Urothelium cell line (cell line): ENCODE measurements around the gene GNG7.
A peak's percentile ranks its signal among the peaks of the same experiment; 100 is the strongest.

Experiments
- DNase-seq: peaks from one replicate; pipeline ENCODE4 v3.0.0; 2011; ENCODE audit warnings: low spot score, mixed read lengths
- FAIRE-seq: peaks from 2 replicates; lab custom pipeline; 2011; peaks lifted over from hg19 to GRCh38; lab: Jason Lieb, UNC

The GNG7 gene

DNA sequence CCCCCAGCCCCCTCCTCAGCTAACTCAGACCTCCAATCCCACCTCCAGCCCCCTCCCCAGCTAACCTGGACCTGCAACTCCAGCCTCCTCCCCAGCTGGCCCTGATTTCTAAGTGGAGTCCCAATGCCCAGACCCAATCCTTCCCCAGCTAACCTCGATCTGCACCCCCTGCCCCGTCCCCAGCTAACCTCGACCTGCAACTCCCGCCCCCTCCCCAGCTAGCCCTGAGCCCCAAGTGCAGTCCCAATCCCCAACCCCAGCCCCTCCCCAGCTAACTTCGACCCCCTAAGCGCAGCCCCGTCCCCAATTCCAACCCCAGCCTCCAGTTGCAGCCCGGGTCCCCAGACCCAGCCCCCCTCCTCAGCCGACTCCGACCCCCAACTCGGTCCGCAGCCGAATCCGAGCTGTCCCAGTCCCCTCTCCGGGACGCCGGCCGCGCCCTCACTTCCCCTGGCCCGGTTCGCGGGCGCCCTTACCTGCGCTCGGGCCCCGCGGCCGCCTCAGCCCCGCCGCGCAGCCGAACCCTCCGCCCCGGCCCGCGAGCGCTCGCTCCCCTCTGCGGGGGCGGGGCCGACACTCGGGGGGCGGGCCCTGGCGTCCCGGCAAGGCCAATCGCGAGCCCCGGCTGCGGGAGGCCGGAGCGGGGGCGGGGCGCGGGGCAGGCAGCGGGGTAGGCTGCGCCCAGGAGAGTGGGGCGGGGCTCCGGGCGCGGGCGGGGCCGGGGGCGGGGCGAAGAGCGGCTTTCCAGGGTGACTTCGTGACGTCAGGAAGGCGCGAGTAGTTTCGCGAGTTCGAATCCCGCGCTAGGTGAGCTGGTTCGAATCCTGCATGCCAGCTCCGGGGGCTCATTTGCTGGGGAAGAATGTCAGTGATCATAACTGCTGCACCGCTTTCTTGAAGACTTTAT, at the start of gene GNG7:
Gene GNG7, minus strand, starts transcription at position 525 of the 907 bp plus-strand sequence. CDS start 182,006 bp downstream, outside the sequence.
- FAIRE-seq: no peak
- peak; percentile 99 for DNase-seq

DNA sequence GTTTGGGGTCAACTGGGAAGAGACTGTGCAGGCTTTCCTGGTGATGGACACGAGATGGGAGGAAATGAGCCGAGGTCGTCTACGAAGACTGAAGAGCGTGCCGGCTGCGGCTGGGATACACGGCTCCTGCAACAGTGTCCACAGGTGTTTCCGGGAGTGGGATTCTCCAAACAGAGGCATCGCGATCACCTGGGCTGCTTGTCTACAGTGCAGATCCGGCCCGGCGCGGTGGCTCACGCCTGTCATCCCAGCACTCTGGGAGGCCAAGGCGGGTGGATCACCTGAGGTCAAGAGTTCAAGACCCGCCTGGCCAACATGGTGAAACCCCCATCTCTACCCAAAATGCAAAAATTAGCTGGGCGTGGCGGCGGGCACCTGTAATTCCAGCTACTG, 48.9 kb upstream of the GNG7 start:
- no peak for DNase-seq
- no peak for FAIRE-seq

DNA sequence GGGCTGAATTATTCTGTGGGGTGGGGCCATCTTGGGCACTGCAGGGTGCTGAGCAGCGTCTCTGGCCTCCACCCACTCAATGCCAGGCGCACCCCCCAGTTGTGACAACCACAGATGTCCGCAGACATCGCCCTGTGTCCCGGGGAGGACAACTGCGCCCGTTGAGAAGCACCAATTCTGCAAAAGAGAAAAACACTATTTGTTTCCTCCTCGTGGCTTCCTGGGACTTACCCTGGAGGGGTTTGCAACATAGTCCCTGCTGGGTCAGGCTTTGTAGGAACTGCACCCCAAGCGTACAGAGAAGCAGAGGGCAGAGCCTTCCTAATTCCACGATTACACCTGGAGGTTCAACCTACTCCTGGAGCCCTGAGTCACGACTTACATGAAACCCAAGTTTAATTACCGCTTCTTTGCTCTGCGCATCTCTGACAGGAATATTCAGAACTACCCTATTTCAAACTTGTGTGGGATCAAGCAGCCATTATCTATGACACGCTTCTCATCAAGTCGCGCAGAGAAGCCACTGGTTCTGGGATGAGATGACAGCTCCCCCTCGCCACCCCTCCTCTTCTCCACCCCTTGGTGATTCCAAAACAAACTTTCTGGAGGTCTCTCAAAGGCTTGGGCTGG, 48.4 kb upstream of the GNG7 start:
- FAIRE-seq: no peak

DNA sequence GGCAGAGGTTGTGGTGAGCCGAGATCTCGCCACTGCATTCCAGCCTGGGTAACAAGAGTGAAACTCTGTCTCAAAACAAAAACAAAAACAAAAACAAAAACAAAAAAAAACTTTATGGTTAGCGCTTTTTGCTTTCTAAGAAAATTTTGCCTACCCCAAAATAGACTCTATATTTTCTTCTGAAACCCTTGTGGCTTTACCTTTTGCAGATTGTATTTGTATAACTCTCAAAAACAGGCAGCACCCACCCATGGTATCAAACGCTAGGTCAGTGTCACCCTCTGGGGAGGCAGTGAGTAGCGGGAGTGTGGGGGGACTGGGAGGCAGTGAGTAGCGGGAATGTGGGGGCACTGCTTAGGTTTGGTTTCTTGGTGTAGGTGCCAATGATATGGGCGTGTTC, 44.9 kb upstream of the GNG7 start:
- FAIRE-seq: no peak
- no peak for DNase-seq

More for the DNA sequence above, 48.4 kb upstream of the GNG7 start:
- DNase-seq: no peak

DNA sequence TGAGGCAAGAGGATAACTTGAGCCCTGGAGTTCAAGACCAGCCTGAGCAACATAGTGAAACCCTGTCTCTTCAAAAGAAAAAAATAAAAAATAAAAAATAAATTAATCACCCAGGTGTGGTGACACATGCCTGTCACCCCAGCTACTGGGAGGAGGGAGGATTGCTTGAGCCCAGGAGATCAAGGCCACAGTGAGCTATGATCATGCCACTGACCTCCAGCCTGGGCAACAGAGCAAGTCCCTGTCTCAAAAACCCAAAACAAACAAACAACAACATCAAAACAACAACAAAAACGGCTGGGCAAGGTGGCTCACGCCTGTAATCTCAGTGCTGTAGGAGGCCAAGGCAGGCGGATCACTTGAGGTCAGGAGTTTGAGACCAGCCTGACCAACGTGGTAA, 41.6 kb upstream of the GNG7 start:
- FAIRE-seq: no peak
- no peak for DNase-seq

DNA sequence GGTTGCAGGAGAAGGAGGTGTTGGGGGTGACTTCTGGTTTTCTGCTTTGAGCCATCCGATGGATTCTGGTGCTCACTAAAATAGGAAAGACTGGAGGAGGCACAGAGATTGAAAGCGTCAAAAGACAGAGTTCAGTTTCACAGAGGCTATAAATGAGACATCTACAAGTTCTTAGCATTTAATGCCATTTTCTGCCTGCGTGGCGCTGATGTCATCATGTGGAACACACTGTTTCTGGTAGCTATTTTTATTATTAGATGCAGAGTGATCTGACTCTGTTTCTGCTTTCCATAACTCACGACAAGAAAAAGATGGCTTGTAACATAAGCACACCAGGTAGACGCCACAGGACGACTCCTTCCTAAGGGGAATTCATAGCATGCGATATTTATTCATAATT, 40.6 kb upstream of the GNG7 start:
- no peak for DNase-seq
- FAIRE-seq: no peak

DNA sequence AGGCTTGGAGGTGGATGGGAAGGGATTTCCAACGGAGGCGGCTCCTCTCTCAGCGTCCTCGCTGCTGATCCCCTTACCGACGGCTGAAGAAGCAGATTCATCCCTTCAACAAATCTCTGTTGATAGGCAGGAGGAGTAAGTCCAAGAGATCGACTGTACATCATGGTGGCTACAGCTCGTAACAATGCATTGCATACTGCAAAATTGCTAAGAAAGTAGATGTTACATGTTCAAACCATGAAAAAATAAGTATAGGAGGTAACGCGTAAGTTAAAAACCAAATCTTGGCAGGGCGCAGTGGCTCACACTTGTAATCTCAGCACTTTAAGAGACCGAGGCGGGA, 37.8 kb upstream of the GNG7 start:
- DNase-seq (no peak), FAIRE-seq (no peak)

DNA sequence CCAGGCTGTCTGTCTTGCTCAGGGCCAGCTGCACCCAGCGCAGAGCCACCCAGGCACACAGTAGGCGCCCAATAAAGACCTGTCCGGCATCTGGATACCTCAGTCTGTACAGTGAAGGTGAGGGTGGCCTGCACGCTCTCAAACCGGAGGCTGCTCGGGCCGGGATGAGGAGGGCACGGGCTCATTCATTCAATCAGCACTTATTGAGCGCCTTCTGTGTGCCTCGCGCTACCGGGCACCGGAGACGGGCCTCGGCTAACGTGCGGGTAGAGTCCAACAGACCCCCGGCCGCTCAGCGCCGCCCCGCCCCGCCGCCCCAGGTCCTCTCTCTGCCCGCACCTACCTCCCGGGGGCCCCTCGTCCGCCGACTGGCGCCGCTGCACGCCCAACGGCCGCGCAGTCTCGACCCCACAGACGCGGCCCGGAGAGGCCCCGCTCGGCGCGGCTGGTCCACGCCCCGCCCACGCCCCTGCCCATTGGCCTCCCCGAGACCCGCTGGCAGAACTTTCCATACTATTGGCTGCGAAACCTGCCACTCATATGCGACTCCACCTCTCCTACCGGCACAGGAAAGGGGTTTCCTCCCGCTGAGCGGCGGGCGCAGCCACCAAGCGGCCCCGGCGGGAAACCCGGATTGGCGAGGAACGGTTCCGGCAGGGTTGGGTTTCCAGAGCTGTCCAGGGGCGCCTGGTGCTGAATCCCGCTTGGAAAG, 37.3 kb upstream of the GNG7 start, which contains the start of gene SLC39A3:
Gene SLC39A3, minus strand, starts transcription at position 416 of the 712 bp plus-strand sequence. CDS start 2,760 bp downstream, outside the sequence.
- DNase-seq: peak; percentile 99
- FAIRE-seq: peak; percentile 86

DNA sequence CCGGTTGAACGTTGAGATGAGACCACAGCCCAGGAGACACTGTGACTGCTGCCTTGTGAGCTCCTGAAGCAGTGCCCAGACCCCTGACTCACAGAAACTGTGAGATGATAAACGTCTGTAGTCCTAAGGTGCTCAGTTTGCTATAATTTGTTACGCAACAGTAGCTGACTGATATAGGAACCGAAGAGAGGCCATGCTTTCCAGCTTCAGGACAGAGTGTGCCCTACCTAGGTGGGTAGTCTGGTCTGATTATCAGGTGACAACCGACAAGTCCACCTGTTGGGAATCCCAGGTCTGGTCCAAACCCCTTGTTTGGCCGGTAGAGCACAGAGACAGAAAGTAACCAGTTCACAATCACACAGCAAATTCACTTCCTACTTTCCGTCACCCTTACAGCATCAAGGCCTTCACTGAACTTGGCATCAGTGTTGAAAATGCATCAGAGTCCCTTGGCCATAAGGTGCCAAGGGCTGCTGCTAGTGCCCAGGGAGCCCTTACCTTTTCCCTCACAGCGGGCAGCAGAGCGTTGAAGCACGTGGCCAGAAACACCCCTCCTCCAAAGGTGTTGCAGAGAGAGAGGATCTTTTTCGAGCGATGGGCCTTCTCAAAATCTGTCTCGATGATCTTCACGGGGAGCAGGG, 34.2 kb upstream of the GNG7 start:
- no peak for FAIRE-seq

DNA sequence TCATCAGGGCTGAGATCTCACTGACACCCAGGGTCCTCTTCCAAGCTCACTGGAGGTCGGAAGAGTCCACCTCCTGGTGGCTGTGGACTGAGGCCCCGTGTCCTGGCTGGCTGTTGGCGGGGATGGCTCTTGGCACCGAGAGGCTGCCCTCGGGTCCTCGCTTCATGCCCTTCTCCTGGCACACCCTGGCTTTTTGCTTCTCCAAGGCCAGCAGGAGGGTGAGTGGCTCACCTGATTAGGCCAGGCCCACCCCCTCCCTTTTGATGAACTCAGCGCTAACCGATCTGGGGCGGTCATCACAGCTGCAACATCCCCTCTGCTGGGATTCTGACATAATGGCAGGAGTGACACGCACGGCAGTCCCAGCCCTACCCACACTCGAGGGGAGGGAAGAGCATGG, 32.9 kb upstream of the GNG7 start:
- DNase-seq (no peak), FAIRE-seq (no peak)

More for the DNA sequence above, 34.2 kb upstream of the GNG7 start:
- no peak for DNase-seq

DNA sequence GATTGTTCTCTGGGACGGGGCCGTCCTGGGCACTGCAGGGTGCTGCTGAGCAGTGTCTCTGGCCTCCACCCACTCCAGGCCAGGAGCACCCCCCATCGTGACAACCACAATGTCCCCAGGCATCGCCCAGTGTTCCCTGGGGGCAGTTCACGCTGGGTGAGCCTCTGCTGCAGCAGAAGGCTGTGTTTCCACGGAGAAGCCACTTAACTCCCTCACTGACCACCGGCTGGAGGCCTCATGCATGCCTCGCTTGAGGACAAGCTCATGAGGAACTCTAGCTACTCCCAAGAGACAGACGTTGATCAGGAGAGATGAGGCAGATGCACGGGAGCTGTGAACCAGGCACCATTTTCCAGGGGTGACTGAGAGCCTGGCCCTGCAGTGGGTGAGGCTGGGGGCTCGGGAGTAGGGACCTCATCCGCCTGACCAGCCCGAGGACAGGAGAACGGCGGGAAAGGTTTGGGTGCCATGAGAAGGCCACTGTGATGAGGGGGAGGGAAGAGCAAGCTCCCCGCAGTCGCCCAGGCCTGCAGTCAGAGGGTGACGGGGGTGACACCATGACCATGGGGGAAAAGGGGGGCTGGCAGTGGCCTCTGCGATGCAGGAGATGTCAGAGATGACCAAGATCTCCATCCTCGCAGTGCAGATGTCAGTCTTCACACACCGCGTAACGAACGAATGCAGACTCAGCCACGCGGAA, 32.2 kb upstream of the GNG7 start:
- FAIRE-seq (no peak), DNase-seq (no peak)

DNA sequence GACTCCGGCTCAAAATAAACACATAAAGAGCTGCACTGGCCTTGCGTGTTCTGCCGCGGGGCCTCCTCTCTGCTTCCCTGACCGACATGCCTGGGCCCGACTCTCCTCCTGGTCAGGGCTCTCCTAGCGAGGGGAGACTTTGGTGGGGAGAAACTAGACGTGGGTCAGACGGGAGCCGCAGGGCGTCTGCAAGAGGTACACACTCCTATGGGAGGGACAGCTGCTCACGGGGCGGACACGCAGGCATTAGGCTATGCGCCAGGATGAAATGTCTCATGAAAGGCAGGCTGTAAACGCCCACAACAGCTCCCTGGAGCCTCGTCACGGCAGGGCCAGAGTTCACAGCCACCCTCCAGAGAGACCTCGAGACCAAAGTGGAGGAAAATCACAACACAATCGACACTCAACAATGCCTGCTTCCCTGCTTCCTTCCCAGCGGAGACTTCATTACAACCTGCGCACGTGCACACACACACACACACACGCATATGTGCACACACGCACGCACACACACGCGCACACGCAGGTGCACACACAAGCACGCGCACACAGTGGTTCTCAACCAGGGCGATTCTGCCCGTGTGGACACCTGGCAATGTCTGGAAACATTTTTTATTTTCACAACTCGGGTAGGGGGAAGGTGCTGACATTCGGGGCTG, 31.6 kb upstream of the GNG7 start:
- DNase-seq: no peak
- no peak for FAIRE-seq

DNA sequence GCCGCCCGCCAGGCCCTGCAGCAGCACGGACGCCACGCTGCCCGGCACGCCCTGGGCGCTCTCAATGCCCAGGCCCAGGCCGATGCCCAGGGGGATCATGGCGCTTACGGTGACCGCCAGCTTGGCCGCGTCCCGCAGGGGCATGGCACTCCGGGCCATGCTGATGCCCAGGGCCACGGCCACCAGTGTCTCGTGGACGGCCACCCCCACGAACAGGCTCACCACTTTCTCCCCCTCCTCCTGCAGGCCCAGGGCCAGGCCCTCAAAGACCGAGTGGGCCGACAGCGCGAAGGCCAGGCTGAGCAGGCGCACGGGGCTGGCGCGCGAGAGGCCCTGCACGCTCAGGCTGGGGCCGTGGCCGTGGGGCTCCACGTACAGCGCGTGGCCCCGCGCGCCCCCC, 30.4 kb upstream of the GNG7 start:
- no peak for FAIRE-seq
- DNase-seq: no peak

DNA sequence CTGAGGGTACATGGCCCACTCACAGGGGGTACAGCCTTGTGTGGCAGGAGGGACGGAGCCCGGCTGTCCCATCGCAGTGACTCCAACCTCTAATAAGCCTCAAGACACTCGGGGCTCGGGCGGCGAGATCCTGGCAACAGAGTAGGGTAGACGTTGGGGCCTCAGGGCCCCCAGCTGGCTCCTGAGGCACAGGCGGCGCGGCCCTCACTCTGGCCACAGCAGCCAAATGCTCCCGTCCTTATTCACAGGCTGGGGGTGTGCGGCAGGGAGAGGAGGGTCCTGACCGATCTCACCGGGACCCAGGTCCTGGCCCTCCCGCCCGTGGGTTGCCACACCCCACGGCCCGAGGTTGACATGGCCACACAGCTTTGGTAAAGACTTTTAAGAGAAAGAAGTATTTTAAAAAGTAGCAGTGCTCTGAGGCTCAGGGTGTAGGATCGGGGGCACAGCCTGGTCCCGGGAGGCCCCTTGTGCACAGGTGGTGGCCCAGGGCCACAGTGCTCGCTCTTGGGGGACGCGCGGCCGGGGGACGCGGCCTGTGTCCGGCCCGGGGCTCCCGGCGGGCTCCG, 29.7 kb upstream of the GNG7 start:
- DNase-seq (no peak), FAIRE-seq (no peak)

DNA sequence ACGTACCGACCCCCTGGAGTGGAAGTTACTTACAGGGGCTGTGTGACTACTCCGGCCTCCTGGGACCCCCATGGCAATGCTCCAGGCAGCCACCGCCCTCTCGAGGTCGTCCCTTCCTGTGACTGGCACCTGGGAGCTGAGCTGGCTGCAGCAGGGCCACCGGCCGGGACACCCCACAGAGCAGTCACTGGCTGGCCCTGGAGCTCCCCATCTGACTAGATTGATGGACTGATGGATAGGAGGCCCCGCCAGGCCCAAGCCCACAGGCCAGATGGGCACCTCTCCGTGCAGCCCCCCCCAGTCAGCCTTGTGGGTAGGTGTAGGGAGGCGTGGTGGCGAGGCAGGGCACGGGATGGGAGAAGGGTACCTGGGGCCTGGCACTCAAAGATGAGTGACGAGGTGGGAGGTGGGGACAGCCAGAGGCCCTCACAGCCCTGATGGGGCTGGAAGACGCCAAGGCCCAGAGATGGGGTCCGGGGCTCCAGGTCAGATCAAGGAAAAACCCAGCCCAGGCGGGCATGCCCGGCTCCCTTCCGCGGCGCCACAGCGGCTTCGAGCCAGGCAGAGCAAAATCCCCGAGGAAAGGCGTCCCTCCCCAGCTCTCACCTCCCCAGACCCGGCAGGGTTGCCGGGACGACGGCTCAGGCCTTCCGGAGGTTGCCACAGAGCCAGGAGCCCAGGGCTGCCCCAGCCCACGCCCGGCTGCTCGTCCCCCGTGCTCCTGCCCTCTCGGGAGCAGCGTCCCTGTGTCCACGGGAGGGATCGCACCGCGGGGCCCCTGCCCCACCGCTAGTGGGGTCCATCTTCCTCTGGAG, 28.9 kb upstream of the GNG7 start:
- FAIRE-seq (no peak), DNase-seq (no peak)

DNA sequence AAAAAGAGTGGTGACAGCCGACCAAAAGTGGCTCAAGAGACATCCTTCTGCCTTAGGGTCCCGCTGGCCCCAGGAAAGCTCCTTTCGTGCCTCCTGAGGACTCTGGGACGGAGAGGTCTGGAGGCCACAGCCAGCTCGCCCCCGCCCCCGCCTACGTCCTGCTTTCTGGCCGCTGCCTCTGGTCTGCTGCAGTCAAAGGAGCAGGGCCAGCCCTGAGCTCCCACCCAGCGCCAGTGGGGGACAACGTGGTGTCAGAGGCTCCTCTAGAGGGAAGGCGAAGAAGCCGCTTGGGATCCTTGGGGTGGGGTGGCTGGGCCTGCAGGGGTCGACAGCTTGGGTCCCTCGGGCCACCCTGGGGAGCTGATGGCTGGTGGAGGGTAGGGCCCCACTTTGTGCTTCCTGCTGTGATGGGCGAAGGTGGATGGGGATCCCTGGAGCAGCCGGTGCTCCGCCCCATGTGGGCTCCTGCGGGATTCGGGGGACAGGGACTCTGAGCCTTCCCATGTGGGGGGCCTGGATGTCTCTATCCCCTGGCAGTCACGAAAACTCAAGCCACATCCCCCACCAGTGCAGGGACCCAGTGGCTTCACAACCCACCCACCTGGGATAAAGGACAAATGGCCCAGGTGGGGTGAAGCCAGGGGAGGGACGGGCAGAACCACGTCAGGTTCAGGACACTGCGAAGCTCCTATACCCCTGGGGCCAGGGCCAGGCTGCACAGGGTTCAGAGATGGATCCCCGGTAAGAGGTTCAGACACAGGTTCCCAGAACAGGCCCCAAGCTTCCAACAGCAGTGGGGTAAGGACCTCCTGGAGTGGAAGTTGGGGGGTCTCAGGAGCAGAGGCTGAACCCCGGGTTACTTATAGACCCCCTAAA, 27.7 kb upstream of the GNG7 start:
- FAIRE-seq: no peak
- DNase-seq: no peak

DNA sequence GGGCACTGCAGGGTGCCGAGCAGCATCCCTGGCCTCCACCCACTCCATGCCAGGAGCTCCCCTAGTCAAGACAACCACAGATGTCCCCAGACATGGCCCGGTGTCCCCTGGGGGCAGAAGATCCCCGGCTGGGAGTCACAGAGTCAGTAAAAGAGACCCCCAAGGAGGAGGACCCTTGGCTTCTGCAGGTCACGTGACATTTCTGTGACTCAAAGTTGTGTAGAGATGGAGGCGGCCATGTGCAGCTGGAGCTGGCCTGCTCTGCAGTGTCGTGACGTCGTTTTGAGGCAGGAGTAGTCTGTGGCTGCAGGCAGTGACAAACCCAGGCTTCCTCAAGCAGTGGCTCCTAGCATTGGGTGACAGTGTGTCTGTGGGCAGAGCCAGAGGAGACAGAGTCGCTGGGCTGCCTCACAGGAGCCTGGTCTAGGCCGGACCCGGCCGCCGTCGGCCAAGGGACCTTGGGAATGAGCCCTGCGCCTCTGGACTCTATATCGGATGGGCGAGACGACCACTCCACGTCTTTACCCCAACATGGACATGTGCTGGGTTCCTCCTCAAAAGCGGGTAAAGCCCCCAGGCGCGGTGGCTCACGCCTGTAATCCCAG, 26.4 kb upstream of the GNG7 start:
- FAIRE-seq (no peak), DNase-seq (no peak)

DNA sequence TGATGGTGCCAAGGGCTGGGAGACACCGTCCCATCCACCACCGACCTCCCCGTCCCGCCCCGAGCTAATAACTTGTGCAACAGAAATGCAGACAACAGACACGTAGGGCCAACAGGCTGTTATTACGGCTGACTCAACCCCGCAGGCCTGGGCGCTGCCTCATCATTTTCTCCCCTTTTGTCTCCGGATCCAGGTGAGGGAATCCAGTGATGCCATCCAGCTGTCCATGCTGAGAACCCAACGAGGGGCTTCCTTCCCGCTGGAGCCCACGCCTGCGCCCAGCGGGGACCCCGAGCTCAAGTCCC, 25.1 kb upstream of the GNG7 start:
- no peak for FAIRE-seq
- no peak for DNase-seq
